ENCODE data around the gene PRKAG2.

DNA sequence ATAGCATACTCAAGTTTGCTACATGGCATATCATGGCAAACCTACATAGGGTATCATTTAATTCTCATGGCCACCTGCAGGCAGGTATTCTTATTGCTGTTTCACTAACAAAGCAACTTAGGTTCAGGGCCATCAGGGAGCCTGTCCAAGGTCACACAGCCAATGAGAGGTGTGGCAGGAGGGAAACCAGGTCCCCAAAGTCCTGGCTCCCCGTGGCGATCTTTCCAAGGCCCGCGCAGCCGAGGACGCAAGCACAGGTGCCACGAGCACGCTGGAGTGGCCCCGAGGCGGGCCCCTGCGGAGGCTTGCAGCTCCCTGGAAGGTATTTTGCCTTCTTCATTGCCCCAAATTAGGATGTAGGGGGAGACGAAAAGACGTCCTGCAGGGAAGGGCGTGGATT, 20.8 kb downstream of the PRKAG2 start:
- TF ChIP-seq POLR2AphosphoS5 (IDR thresholded peaks at IDR 0.05; ENCODE audit: low read depth, low read length) (no peak), PAX5 (IDR thresholded peaks at IDR 0.05; ENCODE audit: insufficient read depth, low read length, severe bottlenecking) (no peak), POLR2A (IDR thresholded peaks at IDR 0.05; ENCODE audit: low read depth, low read length) (no peak), TAF1 (IDR thresholded peaks at IDR 0.05; ENCODE audit: low read depth, low read length) (no peak), SPI1 (IDR thresholded peaks at IDR 0.05; ENCODE audit: low read depth, low read length) (no peak), POU2F2 (IDR thresholded peaks at IDR 0.05; ENCODE audit: low read depth, low read length) (no peak)

Data from GM12891 (cell line).